Measurements from ENCODE around the gene SRSF3.
A peak's percentile ranks its signal among the peaks of the same experiment; 100 is the strongest.
"Not testable (repeated sequence)": the region's sequence is repeated elsewhere in the genome, so short reads cannot be mapped to it uniquely, and the experiment has no call there.

Gene SRSF3

GRCh38 chr6:36605560-36606391, 11.6 kb downstream of the SRSF3 start:
- DNase-seq = no peak

- not testable (repeated sequence) for DNase-seq
Observed at GRCh38 chr6:36607305-36607682, 13.1 kb downstream of the SRSF3 start.

- DNase-seq = no peak
Observed at GRCh38 chr6:36607683-36608386, 13.7 kb downstream of the SRSF3 start.

- DNase-seq = no peak
Observed at GRCh38 chr6:36608788-36609563, 14.8 kb downstream of the SRSF3 start.

GRCh38 chr6:36609582-36609981, 15.4 kb downstream of the SRSF3 start:
- no peak for DNase-seq

- no peak for DNase-seq
Observed at GRCh38 chr6:36610041-36610955, 16.1 kb downstream of the SRSF3 start.

- no peak for DNase-seq
Observed at GRCh38 chr6:36610956-36611336, 16.8 kb downstream of the SRSF3 start.

GRCh38 chr6:36611679-36612078, 17.5 kb downstream of the SRSF3 start:
- not testable (repeated sequence) for DNase-seq

GRCh38 chr6:36612101-36612625, 18.0 kb downstream of the SRSF3 start:
- no peak for DNase-seq

GRCh38 chr6:36613200-36613995, 19.2 kb downstream of the SRSF3 start:
- DNase-seq = no peak

- peak; percentile 62 to 66 for DNase-seq
Observed at GRCh38 chr6:36615018-36615761, 21.0 kb downstream of the SRSF3 start.

- DNase-seq = no peak
Observed at GRCh38 chr6:36616893-36617521, 22.8 kb downstream of the SRSF3 start.

- no peak for DNase-seq
Observed at GRCh38 chr6:36618366-36619355, 24.5 kb downstream of the SRSF3 start.

GRCh38 chr6:36621371-36621855, 27.3 kb downstream of the SRSF3 start:
- DNase-seq = no peak

- no peak for DNase-seq
Observed at GRCh38 chr6:36622901-36623546, 28.9 kb downstream of the SRSF3 start.

- peak; percentile 81 to 82 for DNase-seq
Observed at GRCh38 chr6:36623547-36624459, 29.6 kb downstream of the SRSF3 start.
